Measurements from ENCODE around the gene ARFGEF3.
"Not testable (repeated sequence)": the region's sequence is repeated elsewhere in the genome, so short reads cannot be mapped to it uniquely, and the experiment has no call there.

Gene ARFGEF3

DNA sequence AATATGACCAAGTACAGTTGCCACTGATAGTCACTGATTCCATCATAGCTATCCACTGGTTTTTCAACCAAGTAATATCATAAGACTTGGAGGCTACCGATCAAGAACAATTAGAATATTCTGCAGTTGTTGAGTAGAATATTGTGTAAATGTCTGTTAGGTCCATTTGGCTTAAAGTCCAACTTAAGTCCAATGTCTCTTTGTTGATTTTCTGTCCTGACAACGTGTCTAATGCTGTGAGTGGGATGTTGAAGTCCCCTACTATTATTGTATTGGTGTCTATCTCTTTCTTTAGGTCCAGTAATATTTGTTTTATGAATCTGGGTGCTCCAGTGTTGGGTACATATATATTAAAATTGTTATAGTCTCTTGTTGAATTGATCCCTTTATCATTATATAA is 13.9 kb downstream of the ARFGEF3 start:
- no peak for DNase-seq

DNA sequence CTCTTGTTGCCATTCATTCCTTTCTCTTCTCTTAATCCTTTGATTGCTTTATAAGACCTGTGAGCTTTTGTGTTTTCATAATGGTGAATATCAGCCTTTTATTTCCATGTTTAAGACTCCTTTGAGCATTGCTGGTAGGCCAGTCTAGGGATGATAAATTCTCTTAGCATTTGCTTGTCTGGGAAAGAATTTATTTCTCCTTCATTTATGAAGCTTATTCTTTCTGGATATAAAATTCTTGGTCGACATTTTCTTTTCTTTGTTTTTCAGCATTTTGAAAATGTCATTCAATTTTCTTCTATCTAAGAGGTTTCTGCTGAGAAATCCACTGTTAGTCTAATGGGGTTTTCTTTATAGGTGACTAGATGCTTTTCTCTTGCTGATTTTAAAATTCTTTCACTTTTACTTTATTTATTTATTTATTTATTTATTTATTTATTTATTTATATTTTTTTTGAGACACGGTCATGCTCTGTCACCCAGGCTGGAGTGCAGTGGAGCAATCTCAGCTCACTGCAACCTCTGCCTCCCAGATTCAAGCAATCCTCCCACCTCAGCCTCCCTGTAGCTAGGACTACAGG is 15.0 kb downstream of the ARFGEF3 start:
- no peak for DNase-seq

GRCh38 chr6:138182939-138183789 is 21.4 kb downstream of the ARFGEF3 start:
- DNase-seq, result no peak

DNA sequence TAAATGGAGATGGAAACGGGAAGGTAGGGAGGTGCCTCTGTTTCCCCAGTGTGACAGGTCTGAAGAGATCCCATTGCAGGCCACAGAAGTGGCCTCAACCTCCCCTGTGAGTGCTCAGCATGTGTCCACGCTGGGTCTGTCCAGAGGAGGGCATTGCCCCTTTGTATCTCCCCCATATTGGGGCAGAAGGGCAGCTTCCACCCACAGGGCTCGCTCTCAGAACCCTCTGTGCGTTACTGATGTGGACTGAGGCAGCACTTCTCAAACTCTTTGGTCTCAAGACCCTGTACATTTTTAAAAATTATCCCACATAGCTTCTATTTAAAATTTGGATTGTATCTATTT is 22.0 kb downstream of the ARFGEF3 start:
- DNase-seq, result no peak

DNA sequence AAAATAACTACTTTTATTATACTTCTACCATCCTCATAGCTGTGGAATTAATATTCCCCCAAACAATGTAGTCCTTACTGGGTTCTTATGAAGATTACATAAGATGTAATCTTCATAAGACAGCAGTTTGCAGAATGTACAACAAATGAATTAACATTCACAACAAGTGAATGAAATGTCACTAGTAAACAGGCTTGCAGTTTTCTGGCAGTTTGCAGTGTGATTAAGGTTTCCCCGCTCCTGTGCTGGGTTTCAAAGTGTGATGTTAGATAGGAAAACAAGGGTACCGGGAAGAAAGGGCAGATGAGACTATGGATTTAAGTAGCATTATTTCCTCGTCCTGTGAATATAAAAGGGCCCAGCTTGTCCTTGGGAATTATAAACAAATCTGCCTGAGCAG is 22.5 kb downstream of the ARFGEF3 start:
- no peak for DNase-seq

- DNase-seq, result no peak
Observed at GRCh38 chr6:138187156-138187555, 25.4 kb downstream of the ARFGEF3 start.

GRCh38 chr6:138188278-138188941 is 26.7 kb downstream of the ARFGEF3 start:
- DNase-seq, result no peak

DNA sequence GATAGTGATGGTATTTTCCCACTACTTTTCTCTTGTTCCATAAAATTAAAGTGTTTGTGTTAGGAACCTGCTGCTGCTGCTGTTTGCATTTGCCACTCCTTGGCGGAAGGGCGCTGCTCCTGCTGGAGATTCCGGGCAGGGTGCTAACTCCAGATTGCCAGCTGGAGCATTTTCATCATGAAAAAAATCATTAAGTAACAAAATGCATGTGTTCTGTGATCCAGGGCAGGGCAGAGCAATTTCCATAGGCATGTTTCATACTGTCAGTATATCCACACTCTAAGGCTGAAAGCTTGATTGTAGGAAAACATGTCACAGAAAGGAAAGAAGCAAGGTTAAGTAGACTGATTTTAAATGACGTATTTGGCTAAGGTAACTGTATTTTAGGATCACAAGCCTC is 32.5 kb downstream of the ARFGEF3 start:
- no peak for DNase-seq

GRCh38 chr6:138196122-138196738 is 34.5 kb downstream of the ARFGEF3 start:
- no peak for DNase-seq

- DNase-seq, result no peak
Observed at GRCh38 chr6:138197570-138197969, 35.8 kb downstream of the ARFGEF3 start.

DNA sequence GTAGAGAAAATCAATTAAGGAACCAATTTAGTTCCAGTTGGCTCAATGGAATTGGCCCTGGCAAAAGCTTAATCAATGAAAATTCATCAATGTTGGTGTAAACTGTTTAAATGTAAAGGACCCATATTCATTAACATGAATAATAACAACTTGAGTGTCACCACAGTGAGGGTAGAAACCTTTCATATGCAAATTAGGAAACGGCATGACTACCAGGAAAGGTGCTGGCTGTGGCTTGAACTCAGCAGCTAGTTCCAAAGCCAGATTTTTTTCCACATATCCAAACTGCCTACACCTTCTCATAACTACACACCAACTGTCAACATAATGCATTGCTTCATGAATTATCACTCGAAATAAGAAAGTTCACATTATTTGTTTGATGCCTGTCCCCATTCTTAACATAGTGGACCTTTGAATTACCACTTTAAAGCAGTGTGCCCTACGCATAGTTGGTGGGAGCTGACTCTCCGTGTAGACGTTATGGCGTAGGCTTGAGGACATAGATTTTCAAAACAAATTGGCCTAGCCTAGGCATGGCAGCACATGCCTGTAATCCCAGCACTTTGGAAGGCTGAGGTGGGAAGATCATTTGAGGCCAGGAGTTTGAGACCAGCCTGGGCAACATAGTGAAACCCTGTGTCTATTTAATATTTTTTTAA is 36.8 kb downstream of the ARFGEF3 start:
- no peak for DNase-seq

DNA sequence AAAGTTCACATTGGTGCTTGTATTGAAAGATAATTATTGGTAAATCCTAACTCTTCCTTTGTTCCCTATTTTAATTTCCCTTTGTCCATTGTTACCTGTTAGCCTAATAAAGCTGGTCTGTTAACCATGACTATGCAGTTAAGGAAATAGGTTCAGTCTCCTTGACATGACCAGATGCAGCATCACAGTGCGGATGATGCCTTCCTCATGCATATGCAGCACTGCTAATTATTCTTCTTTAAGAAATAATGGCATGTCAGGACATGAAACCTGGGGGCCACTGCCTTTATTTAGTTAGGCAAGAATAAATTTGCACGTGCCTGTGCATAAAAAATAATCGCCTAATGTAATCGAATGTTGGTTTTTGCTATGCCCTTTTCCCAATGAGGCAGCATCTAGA is 40.1 kb downstream of the ARFGEF3 start:
- no peak for DNase-seq

DNA sequence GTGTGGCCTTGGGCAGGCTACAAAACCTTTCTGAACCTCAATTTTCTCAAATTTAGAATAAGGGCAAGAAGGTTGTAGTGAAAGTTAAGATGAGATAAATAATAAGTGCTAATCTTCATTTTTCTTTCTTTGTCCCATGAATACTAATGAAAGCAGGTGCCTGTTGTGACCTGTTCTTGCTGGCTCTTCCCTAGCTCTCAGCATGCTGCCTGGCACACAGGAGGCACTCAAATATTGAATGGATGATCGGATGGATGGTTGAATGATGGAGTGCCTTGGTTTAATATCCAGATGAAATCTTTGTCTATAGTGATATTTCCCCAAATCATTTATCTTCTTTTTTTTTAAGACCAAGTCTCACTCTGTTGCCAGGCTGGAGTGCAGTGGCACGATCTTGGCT is 41.6 kb downstream of the ARFGEF3 start:
- DNase-seq, result no peak

- no peak for DNase-seq
Observed at GRCh38 chr6:138204303-138204702, 42.6 kb downstream of the ARFGEF3 start.

DNA sequence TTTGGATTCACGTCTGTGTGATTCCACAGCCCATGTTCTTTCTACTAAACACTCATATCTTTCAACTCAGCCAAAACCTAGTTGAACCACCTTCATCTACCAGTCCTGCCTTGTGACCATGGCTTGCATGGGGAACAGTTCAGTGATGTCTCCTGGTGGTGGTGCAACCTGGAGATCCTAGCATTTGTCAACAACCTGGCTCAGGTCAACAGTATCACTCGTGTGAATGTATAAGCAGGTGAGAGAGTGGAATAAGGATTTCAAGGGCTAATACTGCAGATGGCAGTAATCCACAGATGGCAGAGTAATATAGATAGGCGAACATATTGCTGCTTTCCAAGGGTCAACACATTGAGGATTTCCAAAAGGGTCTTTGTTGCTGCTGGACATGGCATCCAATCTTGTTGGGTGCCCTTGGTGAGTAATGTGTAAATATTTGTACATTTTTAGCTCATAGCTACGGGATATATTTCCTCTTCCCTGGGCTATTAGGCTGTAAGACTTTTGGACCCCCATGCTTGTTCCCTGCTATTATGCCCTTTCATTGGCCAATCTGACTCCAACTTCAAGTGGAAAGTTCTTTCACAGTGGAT is 43.1 kb downstream of the ARFGEF3 start:
- no peak for DNase-seq

DNA sequence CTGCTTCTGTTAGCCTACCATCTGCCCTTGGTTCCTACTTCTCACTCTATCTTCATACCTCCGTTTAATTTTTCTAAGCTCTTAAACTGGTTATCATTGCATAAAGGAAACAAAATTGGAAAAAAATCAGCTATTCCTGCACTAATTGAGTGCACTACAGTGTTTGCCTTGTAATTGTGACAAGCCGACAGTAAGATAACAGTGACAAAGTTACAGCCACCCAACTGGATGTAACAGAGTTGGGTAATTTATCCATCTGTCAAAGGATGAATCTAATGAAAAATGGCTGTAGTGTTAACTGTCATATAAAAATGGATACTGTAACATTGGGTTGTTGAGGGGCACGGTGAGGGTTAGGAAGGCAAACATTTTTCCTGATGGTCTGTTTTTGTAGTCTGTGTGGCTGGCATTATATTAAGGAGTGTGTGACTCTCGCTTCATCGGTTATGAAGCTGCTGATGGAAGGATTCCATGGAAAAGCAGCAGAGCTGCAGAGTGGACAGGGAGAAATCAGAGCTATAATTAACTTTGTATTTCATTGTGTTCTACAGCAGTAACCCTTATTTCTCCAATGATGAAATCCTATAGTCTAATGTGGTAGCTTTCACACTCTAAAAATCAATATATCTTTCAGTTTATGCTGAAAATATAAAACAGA is 43.8 kb downstream of the ARFGEF3 start:
- DNase-seq, result no peak

- no peak for DNase-seq
Observed at GRCh38 chr6:138206862-138207261, 45.1 kb downstream of the ARFGEF3 start.

- DNase-seq, result no peak
Observed at GRCh38 chr6:138211048-138211581, 49.4 kb downstream of the ARFGEF3 start.

DNA sequence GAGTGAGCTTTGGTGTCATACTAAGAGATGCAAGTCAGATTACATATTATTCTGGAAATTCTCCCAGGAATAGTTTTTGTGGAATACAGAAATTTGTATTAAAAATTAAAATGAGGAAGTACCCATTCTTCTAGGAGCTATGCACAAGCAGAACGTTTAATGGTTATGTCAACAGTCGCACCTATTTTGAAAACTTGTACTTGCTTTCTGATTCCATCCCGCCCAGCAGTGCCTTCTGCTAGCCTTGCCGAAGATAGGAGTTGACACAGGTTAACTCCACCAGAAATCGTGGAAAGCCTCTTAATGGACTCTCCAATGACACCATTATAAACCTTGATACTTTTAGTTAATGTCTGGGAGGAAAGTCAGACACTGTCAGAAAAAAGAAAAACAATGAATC is 49.9 kb downstream of the ARFGEF3 start:
- no peak for DNase-seq

DNA sequence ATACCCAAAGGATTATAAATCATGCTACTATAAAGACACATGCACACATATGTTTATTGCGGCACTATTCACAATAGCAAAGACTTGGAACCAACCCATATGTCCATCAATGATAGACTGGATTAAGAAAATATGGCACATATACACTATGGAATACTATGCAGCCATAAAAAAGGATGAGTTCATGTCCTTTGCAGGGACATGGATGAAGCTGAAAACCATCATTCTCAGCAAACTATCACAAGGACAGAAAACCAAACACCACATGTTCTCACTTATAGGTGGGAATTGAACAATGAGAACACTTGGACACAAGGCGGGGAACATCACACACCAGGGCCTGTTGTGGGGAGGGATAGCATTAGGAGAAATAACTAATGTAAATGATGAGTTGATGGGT is 50.8 kb downstream of the ARFGEF3 start:
- DNase-seq, result not testable (repeated sequence)

GRCh38 chr6:138215093-138215782 is 53.5 kb downstream of the ARFGEF3 start:
- DNase-seq, result no peak
